Activated CD8-positive, alpha-beta T cell treated with anti-CD3 and anti-CD28 coated beads, Interleukin-2, amount 10 ng/mL, durations not matched to agents 7 days and 5 days (primary cell): Measurements from ENCODE around the gene ABCC3. TPM values are rescaled to one million over a fixed set of nuclear protein-coding genes. Genes with fewer than 3 reads are reported as not detected.

Experiments used
- ATAC-seq: fragments of 150-1000 bp; cut with Tn5 transposase; one replicate; pipeline ENCODE4 v1.10.0; 2021; ENCODE audit warnings: moderate library complexity
- CTCF ChIA-PET: fragments of 350-600 bp; sonication (Branson Sonifier 250); formaldehyde crosslinking; loops from one replicate; lab custom pipeline; 2021; ENCODE audit warnings: antibody characterized with exemption; lab: Charles Lee
- POLR2A ChIA-PET: fragments of 350-600 bp; sonication (Branson Sonifier 250); formaldehyde crosslinking; loops from one replicate; lab custom pipeline; 2021; ENCODE audit warnings: antibody characterized with exemption; lab: Charles Lee
- DNase-seq: peaks from one replicate; pipeline ENCODE4 v3.0.0-alpha.2; 2020
- H3K27ac Mint-ChIP-seq: one replicate; pipeline ENCODE4 v1.8.0; 2021; ENCODE audit warnings: mild to moderate bottlenecking, mixed read lengths
- H3K27me3 Mint-ChIP-seq: one replicate; pipeline ENCODE4 v1.8.0; 2021; ENCODE audit warnings: low read depth, mixed read lengths
- H3K36me3 Mint-ChIP-seq: one replicate; pipeline ENCODE4 v1.8.0; 2021; ENCODE audit warnings: low read depth, mixed read lengths
- H3K4me1 Mint-ChIP-seq: one replicate; pipeline ENCODE4 v1.8.0; 2021; ENCODE audit warnings: low read depth, mixed read lengths
- H3K4me3 Mint-ChIP-seq: one replicate; pipeline ENCODE4 v1.8.0; 2021; ENCODE audit warnings: mild to moderate bottlenecking, mixed read lengths
- H3K9me3 Mint-ChIP-seq: one replicate; pipeline ENCODE4 v1.8.0; 2022; ENCODE audit warnings: mixed read lengths; ENCODE audit not compliant: insufficient read depth
- total RNA-seq, 2 experiments: library from RNA; stranded (reverse); gene quantifications; one replicate each; pipeline ENCODE4 v1.2.3, GENCODE V29; 2021

ABCC3 gene
- total RNA-seq, 2 experiments from 2014 or later = not detected

DNA sequence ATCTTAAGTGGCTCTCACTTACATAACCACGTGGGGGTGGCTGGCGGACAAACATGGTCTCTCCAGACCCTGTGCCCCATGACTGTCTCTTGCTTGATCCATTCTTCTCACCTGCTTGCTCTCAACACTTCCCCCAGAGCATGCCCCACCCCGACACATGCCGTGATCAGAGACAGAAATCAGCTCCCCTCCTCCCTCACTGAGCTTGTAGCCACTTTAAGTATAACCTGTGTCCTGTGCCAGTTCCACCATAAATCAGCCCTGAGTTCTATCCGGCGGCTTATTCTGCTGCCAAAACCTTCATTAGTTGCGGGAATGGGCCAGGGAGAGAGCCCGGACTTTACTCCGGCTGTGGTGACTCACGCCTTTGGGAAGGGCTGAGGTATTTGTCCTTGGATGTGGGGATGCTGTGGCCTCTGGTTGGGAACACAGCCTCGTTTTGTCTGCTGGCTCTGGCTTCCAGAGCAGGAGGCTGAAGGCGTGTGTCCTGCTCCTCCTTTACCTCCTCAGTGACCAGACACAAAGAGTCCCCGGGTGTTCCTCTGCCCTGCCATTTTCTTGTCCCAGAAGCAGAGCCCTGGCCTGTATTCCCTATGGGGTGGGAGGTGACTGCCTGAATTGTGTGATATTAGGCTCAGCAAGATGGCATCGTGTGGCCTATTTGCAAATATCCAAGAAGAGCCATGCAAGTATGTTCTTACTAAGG, 52.0 kb downstream of the ABCC3 start:
- DNase-seq = no peak
- ChIA-PET CTCF (no interaction called here), POLR2A (no interaction called here)
- Mint-ChIP-seq H3K27me3 (peaks cover 9% of the 10 kb centered on the region), H3K9me3 (no peaks in the 10 kb centered on the region), H3K4me3 (no peak overlapping the region), H3K4me1 (no peaks in the 10 kb centered on the region), H3K36me3 (no peaks in the 10 kb centered on the region), H3K27ac (no peak overlapping the region)
- no peak for ATAC-seq

DNA sequence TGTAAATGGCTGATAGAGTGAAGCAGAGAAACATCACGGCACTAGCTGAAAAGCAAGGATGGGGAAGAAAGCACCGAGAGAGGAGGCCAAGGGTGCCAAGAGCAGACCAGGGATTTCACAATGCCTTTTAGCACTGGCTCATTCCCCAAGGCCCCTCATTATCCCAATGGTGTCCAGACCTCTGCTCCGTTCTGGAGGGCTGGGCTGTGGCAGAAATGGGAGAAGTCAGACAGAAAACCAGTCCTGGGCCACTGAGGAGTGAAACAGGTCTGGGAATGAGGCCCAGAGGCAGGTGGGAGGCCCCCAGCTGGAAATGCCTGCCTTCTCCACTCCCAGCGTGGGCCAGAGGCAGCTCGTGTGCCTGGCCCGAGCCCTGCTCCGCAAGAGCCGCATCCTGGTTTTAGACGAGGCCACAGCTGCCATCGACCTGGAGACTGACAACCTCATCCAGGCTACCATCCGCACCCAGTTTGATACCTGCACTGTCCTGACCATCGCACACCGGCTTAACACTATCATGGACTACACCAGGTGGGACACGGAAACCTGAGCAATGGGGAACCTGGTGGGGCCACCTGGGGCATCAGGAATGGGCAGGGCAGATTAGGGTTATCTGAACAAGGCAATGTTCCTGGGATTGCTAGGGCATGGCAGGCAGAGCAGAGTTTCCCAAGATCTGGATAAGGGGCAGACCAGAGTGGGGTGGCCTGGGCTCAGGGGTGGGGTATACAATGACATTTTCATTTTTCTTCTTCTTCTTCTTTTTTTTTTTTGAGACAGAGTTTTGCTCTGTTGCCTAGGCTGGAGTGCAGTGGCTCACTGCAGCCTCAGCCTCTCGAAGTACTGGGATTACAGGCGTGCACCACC, 52.8 kb downstream of the ABCC3 start:
- POLR2A ChIA-PET = no interaction called here
- DNase-seq (no peak), ATAC-seq (no peak)
- peaks cover 3% of the 10 kb centered on the region for H3K27me3 Mint-ChIP-seq
- CTCF ChIA-PET = interaction anchor here (1.0 kb wide), 1 partner anchor 10 kb away, joined by 3 read pairs; no protein-coding TSS in a partner anchor
- no peak overlapping the region for H3K27ac Mint-ChIP-seq
- H3K4me1 Mint-ChIP-seq = no peaks in the 10 kb centered on the region
- no peaks in the 10 kb centered on the region for H3K9me3 Mint-ChIP-seq
- no peak overlapping the region for H3K4me3 Mint-ChIP-seq
- H3K36me3 Mint-ChIP-seq = no peaks in the 10 kb centered on the region

DNA sequence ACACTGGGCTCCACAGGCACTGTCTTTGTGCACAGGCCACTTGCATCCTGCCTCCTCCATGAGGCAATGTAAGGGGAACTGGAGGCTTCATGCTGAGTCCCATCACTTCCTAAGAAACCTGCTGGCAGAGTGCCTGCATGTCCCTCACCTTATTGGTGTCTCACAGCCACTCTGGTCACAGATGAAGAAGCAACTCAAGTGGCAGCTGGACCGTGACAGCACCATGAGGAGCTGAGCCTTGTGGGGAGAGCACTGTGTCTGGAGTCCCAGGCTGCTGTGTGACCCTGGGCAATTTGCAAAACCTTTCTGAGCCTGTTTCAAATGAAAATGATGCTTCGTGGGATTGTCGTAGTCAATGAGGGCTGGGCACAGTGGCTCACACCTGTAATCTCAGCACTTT, 53.6 kb downstream of the ABCC3 start:
- POLR2A ChIA-PET = no interaction called here
- no peak for ATAC-seq
- CTCF ChIA-PET = interaction anchor here (1.0 kb wide), 1 partner anchor 9 kb away, joined by 3 read pairs; no protein-coding TSS in a partner anchor
- no peak overlapping the region for H3K4me3 Mint-ChIP-seq
- no peak for DNase-seq
- no peaks in the 10 kb centered on the region for H3K9me3 Mint-ChIP-seq
- H3K27me3 Mint-ChIP-seq = no peaks in the 10 kb centered on the region
- no peak overlapping the region for H3K27ac Mint-ChIP-seq
- no peaks in the 10 kb centered on the region for H3K4me1 Mint-ChIP-seq
- peaks cover 5% of the 10 kb centered on the region for H3K36me3 Mint-ChIP-seq

DNA sequence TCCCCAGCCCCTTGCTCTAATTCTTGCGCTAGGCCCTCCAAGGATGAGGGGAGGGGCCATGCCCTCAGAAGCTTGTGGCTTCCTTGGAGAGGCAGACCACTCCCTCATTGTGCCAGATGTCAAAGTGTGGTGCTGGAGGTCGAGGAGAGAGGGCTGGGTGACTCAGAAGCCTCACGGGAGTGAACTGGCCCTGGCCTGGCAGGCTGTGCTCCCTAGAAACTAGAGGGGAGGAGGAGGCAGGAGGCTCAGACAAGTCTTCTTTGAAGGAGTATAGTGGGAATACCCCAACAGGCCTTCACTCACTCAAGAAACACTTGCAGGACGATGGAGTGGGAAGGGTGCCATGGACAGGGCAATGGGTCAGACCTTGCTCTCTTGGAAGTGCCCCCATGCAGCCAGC, 54.6 kb downstream of the ABCC3 start:
- ChIA-PET CTCF (no interaction called here), POLR2A (no interaction called here)
- Mint-ChIP-seq H3K4me1 (no peaks in the 10 kb centered on the region), H3K9me3 (no peaks in the 10 kb centered on the region), H3K36me3 (peaks cover 9% of the 10 kb centered on the region), H3K4me3 (no peak overlapping the region), H3K27me3 (no peaks in the 10 kb centered on the region), H3K27ac (no peak overlapping the region)
- ATAC-seq (no peak), DNase-seq (no peak)

DNA sequence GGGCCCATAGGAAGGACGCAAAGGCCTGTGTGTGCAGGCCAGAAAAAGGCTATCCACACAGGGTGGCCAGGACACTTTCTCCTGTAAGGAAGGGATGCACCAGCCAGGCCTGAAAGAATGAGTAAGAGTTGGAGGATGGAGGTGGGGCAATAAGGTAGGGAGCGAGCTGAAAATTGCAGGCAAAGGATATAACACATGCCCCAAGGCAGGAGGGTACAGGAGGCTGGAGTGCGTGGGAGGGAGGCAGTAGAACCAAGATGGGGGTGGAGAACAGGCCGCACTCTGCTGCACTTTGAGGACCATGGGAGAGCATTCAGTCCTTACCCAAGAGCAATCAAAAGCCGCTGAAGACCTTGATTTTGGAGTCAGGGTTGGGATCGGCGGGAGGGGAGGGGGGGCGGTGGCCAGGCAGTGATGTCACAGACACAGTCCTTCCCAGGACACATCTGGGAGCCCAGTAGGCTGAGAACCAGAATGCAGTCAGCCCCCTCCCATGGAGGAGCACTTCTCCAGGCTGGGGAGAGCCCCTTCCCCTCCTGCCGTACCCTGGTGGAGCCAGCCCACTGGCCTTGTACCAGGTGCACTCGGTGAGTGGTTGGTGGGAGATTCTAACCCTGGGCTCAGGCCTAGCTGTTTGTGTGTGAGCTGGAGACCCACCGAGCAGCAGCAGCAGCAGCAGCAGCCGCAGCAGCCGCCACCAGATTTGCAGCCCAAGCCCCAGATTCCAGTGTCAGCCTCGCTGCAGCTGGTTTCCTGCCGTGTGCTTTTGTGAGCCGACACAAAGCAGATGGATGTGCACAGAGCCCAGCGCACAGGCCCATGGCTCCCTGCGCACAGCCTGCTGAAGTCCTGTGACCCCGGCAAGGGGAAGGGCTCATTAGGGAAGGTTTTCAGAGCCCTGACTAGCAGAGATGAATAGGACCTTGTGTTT, 55.5 kb downstream of the ABCC3 start:
- Mint-ChIP-seq H3K4me3 (no peak overlapping the region), H3K27ac (no peak overlapping the region), H3K36me3 (peaks cover 12% of the 10 kb centered on the region), H3K27me3 (no peaks in the 10 kb centered on the region), H3K4me1 (no peaks in the 10 kb centered on the region), H3K9me3 (no peaks in the 10 kb centered on the region)
- ChIA-PET CTCF (no interaction called here), POLR2A (no interaction called here)
- ATAC-seq (no peak), DNase-seq (no peak)

DNA sequence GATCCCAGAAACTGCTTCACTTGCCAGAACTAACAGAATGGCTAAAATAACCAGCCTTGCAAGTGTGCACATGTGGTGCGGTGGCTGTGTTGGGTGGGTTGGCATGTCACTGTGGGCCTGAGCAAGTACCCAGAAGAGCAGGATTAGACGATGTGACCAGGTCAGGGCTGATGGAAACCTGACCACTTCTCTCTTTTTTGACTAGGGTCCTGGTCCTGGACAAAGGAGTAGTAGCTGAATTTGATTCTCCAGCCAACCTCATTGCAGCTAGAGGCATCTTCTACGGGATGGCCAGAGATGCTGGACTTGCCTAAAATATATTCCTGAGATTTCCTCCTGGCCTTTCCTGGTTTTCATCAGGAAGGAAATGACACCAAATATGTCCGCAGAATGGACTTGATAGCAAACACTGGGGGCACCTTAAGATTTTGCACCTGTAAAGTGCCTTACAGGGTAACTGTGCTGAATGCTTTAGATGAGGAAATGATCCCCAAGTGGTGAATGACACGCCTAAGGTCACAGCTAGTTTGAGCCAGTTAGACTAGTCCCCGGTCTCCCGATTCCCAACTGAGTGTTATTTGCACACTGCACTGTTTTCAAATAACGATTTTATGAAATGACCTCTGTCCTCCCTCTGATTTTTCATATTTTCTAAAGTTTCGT, 56.3 kb downstream of the ABCC3 start:
- DNase-seq = no peak

DNA sequence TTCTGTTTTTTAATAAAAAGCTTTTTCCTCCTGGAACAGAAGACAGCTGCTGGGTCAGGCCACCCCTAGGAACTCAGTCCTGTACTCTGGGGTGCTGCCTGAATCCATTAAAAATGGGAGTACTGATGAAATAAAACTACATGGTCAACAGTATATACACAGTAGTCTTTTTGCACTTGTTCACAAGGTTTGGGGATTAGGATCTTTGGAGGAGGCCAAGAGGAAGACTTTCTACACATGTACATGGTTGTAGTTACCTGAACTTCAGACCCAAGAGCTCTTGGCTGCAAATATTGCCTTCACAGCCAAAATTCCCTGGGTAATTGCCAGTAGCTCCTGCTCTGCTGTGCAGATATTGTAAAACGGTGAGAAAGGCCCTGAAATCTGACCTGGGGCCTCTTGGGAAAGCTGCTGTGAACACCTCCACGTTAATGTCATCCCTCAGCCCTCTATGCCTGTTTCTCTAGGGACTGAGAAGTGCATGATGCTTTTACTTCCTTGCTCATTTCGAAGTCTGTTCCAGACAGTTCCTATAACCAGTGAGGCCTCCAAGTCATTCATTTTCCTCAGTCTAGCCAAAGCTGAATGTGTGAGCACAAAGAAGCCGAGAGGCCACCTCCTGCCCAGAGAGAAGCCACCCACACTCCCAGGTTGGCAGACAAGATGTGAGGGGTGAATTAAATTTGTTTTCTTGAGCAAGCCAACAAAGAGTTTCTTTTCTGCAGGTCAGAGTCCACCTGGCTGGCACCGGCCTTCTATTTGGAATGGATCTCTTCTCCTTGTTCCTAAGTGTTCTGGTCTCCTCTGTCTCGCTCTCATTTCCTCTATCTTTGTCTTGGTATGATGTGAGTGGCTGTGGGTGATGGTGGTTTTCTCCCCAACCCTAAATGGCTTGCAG, 57.1 kb downstream of the ABCC3 start:
- Mint-ChIP-seq H3K4me3 (no peak overlapping the region), H3K27me3 (no peaks in the 10 kb centered on the region), H3K4me1 (no peaks in the 10 kb centered on the region), H3K9me3 (no peaks in the 10 kb centered on the region), H3K27ac (no peak overlapping the region), H3K36me3 (peaks cover 25% of the 10 kb centered on the region)
- no peak for DNase-seq
- CTCF ChIA-PET = interaction anchor here (1.3 to 2.8 kb wide), 2 partner anchors 61 to 66 kb away, joined by 3 to 9 read pairs; no protein-coding TSS in a partner anchor
- ATAC-seq = no peak
- POLR2A ChIA-PET = no interaction called here

More for the DNA sequence above, 56.3 kb downstream of the ABCC3 start:
- Mint-ChIP-seq H3K9me3 (no peaks in the 10 kb centered on the region), H3K27me3 (no peaks in the 10 kb centered on the region), H3K36me3 (peaks cover 19% of the 10 kb centered on the region), H3K27ac (no peak overlapping the region), H3K4me3 (no peak overlapping the region), H3K4me1 (no peaks in the 10 kb centered on the region)
- ChIA-PET CTCF (interaction anchor here (2.8 kb wide), 1 partner anchor 60 kb away, joined by 9 read pairs; no protein-coding TSS in a partner anchor), POLR2A (no interaction called here)
- no peak for ATAC-seq

DNA sequence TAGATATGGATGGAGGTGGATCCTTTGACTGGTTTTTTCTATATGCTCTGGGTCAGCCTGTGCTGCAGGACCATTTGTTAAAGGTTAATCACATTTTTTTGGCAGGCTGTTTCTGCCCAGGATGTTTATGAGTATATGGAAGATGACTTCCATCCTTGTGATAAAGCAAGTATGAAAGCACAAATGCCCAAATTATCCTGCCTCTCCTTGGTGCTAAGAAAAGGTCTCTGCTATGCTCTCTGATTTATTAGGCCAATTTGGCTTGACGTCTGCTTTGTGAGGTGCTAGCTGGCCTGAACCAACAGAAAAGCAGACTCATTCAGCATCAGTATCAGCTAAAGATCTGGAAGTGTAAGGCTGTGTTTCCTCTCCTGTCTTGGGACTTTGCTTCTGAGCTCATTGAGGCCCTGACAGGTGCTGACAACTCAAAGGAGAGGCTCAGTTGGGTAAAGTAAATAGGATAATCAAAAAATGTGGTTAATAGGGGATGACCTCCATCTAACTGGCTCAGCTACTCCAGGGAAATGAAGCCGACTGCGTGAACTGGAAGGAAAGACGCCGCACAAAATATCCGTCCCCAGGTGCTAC, 57.9 kb downstream of the ABCC3 start:
- peaks cover 32% of the 10 kb centered on the region for H3K36me3 Mint-ChIP-seq
- ChIA-PET POLR2A (no interaction called here), CTCF (interaction anchor here (1.3 to 2.8 kb wide), 2 partner anchors 62 to 66 kb away, joined by 3 to 9 read pairs; no protein-coding TSS in a partner anchor)

DNA sequence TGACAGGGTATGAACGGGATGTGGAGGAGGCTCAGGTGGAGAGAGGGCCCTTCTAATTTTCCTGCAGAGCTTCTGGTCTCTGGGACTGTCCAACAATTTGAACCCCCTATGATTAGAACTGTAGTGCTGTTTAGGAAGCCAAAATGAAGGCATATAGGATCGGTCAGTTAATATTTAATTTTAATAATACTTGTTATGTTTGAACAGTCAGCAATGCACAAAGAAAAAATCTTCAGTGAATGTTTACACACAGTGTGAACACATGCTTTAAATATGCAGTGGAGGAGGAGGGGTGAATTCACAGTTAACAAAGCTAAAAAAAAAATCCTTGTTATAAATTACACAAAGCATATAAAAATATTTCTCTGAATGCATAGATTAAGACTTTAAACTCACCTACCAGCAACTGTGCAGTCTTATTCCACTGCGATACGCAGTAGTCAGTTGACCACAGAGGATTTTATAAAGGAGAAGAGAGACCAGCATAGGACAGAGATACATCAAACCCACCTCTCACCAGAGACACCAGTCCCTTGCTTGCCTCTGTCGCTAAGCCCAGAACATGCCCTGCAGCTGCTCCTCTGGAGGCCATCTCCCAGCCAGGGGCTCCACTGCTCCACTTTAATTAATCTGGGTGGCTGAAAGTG, 58.5 kb downstream of the ABCC3 start:
- ATAC-seq (no peak), DNase-seq (no peak)
- no peak overlapping the region for H3K27ac Mint-ChIP-seq
- no peaks in the 10 kb centered on the region for H3K27me3 Mint-ChIP-seq
- H3K36me3 Mint-ChIP-seq = peaks cover 34% of the 10 kb centered on the region
- POLR2A ChIA-PET = no interaction called here
- no peaks in the 10 kb centered on the region for H3K9me3 Mint-ChIP-seq
- peaks cover 11% of the 10 kb centered on the region for H3K4me1 Mint-ChIP-seq
- no peak overlapping the region for H3K4me3 Mint-ChIP-seq
- CTCF ChIA-PET = interaction anchor here (1.3 to 2.8 kb wide), 2 partner anchors 63 to 67 kb away, joined by 3 to 9 read pairs; no protein-coding TSS in a partner anchor

More for the DNA sequence above, 57.9 kb downstream of the ABCC3 start:
- H3K9me3 Mint-ChIP-seq = no peaks in the 10 kb centered on the region
- ATAC-seq (no peak), DNase-seq (no peak)
- H3K4me3 Mint-ChIP-seq = no peak overlapping the region
- H3K4me1 Mint-ChIP-seq = peaks cover 5% of the 10 kb centered on the region
- no peak overlapping the region for H3K27ac Mint-ChIP-seq
- H3K27me3 Mint-ChIP-seq = no peaks in the 10 kb centered on the region
